HepG2 (cell line): ENCODE data around the gene KCND3.

Source experiments
- ASH2L ChIP-seq: fragments of 300-600, 200-600 bp; sonication (generic); IDR thresholded peaks from 2 replicates; pipeline ENCODE4 v1.7.0; 2017; ENCODE audit warnings: low read depth, mild to moderate bottlenecking, moderate library complexity, mixed read lengths, low read length; ENCODE audit not compliant: insufficient read length
- NONO ChIP-seq, 2 experiments: fragments of 450-650 bp in 1 of 2; sonication (generic) in 1 of 2; formaldehyde crosslinking in 1 of 2; IDR thresholded peaks in 1 of 2; conservative IDR thresholded peaks in 1 of 2; 2 replicates each; pipeline versions ENCODE4 v1.6.1 to v1.8.0; 2017 to 2022; ENCODE audit warnings: mild to moderate bottlenecking in 1 of 2, missing genetic modification reagents in 1 of 2, moderate library complexity in 1 of 2
- RNF2 ChIP-seq: fragments of 450-650 bp; conservative IDR thresholded peaks from 2 replicates; pipeline ENCODE4 v1.6.1; 2016; ENCODE audit warnings: low read depth
- TAF1 ChIP-seq: sonication (generic); formaldehyde crosslinking; IDR thresholded peaks from 2 replicates; pipeline ENCODE4 v1.4.0; 2020; ENCODE audit warnings: missing genetic modification reagents
- ZNF274 ChIP-seq: sonication (generic); formaldehyde crosslinking; IDR thresholded peaks from 2 replicates; pipeline ENCODE4 v1.5.1; 2020; ENCODE audit warnings: mild to moderate bottlenecking, missing genetic modification reagents
- TF ChIP-seq, protein P1 (sequence below): IDR thresholded peaks from 2 replicates; pipeline ENCODE4 v1.6.1; 2016; ENCODE audit warnings: low read depth, control low read depth
- TF ChIP-seq, protein P2 (sequence below): sonication (generic); formaldehyde crosslinking; IDR thresholded peaks from 2 replicates; pipeline ENCODE4 v1.5.1; 2020; ENCODE audit warnings: missing genetic modification reagents, mild to moderate bottlenecking, borderline replicate concordance

DNA sequence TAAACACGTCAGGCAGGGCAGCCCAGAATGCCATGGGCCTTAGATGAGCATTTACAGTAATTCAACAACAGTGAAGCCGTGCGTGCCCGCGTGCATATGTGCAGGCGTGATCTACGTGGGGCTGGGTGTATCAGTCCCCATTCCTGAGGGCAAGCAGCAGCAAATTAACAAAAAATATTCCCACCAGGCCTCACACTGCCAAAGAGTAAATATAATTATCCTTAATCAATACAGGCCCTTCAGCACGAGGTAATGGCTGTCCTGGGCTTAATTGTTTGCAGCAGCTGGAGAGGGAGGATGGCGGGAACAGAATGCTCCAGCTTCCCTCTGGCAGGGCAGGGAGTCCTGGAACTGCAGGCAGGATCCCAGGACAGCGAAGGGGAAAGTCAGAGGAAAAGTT is 142.0 kb downstream of the KCND3 start:
- TF ChIP-seq ASH2L (no peak), NONO (IDR thresholded peaks at IDR 0.05) (no peak), NONO (CRISPR knock-in tag; conservative IDR thresholded peaks at IDR 0.05) (no peak), TAF1 (CRISPR knock-in tag) (no peak), ZNF274 (CRISPR knock-in tag) (no peak), RNF2 (no peak)
- TF ChIP-seq, protein P1, sequence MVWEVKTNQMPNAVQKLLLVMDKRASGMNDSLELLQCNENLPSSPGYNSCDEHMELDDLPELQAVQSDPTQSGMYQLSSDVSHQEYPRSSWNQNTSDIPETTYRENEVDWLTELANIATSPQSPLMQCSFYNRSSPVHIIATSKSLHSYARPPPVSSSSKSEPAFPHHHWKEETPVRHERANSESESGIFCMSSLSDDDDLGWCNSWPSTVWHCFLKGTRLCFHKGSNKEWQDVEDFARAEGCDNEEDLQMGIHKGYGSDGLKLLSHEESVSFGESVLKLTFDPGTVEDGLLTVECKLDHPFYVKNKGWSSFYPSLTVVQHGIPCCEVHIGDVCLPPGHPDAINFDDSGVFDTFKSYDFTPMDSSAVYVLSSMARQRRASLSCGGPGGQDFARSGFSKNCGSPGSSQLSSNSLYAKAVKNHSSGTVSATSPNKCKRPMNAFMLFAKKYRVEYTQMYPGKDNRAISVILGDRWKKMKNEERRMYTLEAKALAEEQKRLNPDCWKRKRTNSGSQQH (CRISPR knock-in tag) = no peak
- TF ChIP-seq, protein P2, sequence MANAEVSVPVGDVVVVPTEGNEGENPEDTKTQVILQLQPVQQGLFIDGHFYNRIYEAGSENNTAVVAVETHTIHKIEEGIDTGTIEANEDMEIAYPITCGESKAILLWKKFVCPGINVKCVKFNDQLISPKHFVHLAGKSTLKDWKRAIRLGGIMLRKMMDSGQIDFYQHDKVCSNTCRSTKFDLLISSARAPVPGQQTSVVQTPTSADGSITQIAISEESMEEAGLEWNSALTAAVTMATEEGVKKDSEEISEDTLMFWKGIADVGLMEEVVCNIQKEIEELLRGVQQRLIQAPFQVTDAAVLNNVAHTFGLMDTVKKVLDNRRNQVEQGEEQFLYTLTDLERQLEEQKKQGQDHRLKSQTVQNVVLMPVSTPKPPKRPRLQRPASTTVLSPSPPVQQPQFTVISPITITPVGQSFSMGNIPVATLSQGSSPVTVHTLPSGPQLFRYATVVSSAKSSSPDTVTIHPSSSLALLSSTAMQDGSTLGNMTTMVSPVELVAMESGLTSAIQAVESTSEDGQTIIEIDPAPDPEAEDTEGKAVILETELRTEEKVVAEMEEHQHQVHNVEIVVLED = no peak
